ENCODE measurements around the gene FOXO3.
"Not testable (repeated sequence)": the region's sequence is repeated elsewhere in the genome, so short reads cannot be mapped to it uniquely, and the experiment has no call there.

DNA sequence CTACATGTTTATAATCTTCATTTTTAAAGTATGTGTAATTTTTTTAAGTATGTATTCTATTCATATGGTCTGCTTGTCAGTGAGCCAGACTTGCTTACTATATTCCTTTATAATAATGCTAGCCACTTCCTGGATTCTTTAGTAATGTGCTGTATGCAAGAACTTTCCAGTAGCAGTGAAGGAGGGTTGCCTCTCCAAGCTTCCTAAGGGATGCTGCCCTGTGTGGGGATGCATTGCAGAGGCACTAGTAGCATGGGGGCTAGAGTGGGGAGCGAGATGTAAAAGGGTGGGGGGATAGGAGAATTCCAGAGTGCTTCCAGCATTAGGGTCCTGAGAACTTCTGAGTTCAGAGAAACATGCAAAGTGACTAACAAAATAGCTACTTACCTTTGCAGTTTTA, 121.0 kb downstream of the FOXO3 start:
- TF ChIP-seq, protein P1, sequence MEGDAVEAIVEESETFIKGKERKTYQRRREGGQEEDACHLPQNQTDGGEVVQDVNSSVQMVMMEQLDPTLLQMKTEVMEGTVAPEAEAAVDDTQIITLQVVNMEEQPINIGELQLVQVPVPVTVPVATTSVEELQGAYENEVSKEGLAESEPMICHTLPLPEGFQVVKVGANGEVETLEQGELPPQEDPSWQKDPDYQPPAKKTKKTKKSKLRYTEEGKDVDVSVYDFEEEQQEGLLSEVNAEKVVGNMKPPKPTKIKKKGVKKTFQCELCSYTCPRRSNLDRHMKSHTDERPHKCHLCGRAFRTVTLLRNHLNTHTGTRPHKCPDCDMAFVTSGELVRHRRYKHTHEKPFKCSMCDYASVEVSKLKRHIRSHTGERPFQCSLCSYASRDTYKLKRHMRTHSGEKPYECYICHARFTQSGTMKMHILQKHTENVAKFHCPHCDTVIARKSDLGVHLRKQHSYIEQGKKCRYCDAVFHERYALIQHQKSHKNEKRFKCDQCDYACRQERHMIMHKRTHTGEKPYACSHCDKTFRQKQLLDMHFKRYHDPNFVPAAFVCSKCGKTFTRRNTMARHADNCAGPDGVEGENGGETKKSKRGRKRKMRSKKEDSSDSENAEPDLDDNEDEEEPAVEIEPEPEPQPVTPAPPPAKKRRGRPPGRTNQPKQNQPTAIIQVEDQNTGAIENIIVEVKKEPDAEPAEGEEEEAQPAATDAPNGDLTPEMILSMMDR (IDR thresholded peaks at IDR 0.05), result not testable (repeated sequence)
- not testable (repeated sequence) for TF ChIP-seq POLR2A, POLR2AphosphoS5 (IDR thresholded peaks at IDR 0.05)

Data from prostate gland (tissue), 2 donors.